GM19324 (cell line): ENCODE results near the gene ART1.

Source experiments
- ATAC-seq: cut with Tn5 transposase; IDR thresholded peaks from one replicate; pipeline ENCODE4 v1.9.1; 2021; ENCODE audit warnings: mild to moderate bottlenecking, moderate library complexity; ENCODE audit not compliant: unreplicated experiment, low FRiP score

Gene ART1

GRCh38 chr11:3710485-3711259, 65.7 kb downstream of the ART1 start:
- ATAC-seq: no peak

- no peak for ATAC-seq
These were observed 67.3 kb downstream of the ART1 start for GRCh38 chr11:3712274-3712673.
